NCI-H2029 (cell line): Measurements from ENCODE around the gene MAP1LC3C.
"Not testable (repeated sequence)": the region's sequence is repeated elsewhere in the genome, so short reads cannot be mapped to it uniquely, and the experiment has no call there.

Source experiments
- DNase-seq: peaks from one replicate; lab custom pipeline; 2025; lab: John Stamatoyannopoulos, UW

Gene MAP1LC3C

DNA sequence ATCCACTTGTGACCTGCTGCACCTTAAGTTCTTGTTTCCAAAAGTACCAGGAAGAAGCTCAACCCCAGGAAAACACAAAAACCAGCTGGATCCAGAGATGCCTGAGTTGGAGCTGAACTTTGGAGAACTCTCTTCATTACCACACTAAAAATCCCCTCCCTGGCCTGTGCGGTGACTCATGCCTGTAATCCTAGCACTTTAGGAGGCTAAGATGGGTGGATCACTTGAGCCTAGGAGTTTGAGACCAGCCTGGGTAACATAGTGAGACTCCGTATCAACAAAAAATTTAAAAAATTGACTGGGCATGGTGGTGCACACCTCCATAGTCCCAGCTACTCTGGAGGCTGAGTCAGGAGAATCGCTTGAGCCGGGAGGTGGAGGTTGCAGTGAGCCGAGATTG is 6.2 kb downstream of the MAP1LC3C start:
- no peak for DNase-seq

DNA sequence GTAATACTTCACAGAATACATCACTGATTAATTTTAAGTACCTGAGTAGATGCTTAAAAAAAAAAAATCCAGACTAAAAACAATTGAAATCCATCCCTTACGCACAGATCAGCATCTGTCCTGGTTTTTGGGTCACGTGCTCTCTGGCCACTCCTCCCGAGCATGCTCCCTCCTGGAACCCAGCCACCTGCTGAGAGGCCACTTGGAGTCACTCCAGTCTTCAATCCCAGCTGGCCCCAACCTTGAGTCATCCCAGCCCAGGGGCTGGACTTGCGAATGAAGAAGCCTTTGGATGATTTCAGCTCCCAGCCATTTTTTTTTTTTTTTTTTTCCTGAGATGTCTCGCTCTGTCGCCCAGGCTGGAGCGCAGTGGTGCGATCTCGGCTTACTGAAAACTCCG is 8.9 kb downstream of the MAP1LC3C start:
- DNase-seq, result peak; percentile 54

DNA sequence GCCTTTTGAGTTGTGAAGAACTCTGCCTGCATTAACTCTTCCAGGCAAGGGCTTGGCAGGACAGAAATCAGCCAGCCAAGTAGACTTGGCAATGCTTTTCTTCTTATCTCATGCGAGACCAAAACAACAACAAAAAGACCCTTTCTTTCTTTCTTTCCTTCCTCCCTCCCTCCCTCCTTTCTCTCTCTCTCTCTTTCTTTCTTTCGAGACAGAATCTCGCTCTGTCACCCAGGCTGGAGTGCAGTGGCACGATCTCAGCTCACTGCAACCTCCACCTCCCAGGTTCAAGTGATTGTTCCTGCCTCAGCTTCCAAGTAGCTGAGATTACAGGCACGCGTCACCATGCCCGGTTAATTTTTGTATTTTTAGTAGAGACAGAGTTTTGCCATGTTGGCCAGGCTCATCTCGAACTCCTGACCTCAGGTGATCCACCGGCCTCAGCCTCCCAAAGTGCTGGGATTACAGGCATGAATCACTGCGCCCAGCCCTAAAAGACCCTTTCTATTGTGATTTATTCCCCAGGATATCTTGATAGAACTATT is 10.4 kb downstream of the MAP1LC3C start:
- not testable (repeated sequence) for DNase-seq

DNA sequence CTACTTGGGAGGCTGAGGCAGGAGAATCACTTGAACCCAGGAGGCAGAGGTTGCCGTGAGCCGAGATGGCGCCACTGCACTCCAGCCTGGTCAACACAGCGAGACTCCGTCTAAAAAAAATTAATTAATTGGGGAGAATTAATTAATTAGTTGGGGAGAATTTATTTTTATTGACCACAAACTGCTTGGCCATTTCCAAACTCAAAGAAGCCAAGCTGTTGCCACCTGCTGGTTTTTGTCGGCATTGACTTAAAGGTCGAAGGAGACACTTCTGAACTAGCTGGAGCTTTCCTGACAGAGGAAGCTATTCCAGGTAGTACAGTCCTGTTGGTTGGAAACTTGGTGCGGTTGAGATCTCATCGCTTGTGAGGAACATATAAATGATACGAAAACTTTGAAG is 13.1 kb downstream of the MAP1LC3C start:
- no peak for DNase-seq

DNA sequence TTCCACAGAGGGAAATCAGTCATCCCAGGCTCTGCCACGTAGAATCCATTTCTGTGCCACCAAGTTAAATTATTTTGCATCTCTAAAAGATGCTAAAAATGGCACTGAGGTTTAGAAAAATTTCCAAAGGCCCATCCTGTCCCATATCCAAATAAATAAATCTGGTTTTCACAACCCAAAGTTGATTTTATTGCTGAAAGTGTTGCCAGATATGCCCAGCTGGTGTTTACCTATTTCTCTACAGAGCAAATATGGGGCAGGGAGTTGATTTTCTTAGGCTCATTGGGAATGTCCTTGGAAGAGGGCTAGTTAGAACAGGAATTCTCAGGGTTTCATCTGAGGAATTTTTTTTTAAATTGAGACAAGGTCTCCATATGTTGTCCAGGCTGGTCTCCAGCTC is 19.0 kb downstream of the MAP1LC3C start:
- DNase-seq, result no peak

DNA sequence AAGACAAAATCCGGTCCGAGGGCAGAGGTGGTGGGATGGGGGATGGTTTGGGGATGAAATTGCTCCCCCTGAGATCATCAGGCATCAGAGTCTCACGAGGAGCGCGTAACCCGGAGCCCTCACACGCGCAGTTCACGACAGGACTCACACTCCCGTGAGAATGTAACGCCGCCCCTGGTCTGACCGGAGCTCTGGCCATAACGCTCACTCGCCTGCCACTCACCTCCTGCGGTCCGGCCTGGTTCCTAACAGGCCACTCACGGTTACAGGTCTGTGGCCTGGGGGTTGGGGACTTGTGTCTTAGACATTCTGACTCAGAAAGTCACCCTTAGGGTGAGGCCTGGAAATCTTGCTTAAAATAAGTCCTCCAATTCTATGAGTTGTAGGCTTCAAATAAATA is 19.8 kb downstream of the MAP1LC3C start:
- no peak for DNase-seq

DNA sequence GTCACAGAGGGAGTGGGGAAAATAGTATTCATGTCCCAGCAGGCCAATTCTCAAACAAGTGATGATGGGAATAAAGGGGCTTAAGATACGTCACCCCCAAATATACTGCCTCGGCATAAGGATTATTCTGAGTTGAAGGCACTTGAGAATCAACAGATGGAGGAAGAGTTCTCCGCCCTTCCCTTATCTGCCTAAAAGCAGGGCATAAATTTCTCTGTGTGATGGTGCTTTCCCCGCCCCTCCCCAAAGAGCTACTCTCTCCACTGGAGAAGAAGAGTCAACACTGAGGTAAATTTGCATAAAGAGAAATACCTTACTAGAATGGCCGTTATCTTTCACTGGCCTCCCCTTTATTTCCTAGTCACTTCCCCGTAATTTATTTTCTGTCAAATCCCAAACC is 22.7 kb downstream of the MAP1LC3C start:
- no peak for DNase-seq

DNA sequence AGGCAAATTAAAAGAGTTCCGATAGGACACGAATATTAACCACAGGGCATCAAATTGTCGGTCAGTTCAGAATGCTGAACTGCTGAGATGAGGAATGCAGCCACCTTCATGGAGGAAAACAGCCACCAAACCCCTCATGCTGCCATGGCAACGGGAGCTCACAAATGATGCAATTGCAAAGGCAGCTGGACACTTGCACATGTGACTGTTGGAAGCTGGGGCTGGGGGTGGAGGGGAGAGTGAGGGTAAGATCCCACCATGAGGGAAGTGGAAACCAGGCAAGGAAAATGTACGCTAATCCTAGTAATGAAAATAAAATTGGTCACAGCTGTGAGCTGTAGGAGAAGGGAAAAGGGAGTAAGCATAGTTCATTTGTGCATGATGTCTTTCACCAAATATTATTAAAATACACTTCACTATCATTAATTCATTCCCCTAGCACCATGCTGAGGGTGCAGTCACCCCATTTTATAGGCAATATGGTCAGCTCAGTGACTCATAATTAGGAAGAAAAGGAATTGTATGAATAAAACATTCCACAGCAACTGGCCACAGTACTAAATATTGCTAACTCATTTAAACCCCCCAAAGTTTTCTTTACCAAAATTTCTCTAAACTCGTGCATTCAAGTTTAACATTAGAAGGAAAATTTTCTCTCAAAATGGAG is 26.1 kb downstream of the MAP1LC3C start:
- no peak for DNase-seq

DNA sequence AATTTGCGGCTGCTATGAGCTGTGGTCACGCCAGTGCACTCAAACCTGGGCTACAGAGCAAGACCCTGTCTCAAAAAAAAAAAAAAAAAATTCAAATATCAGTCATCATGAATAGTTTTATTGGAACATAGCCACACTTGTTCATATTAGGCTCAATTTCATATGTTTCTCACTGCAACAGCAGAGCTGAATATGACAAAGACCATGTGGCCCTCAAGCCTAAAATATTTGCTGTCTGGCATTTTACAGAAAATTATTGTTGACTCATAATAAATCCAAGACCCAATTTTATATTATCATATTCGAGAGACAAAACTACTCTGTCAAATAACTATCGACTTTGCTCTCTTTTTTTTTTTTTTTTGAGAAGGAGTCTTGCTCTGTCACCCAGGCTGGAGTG is 30.3 kb downstream of the MAP1LC3C start:
- no peak for DNase-seq

DNA sequence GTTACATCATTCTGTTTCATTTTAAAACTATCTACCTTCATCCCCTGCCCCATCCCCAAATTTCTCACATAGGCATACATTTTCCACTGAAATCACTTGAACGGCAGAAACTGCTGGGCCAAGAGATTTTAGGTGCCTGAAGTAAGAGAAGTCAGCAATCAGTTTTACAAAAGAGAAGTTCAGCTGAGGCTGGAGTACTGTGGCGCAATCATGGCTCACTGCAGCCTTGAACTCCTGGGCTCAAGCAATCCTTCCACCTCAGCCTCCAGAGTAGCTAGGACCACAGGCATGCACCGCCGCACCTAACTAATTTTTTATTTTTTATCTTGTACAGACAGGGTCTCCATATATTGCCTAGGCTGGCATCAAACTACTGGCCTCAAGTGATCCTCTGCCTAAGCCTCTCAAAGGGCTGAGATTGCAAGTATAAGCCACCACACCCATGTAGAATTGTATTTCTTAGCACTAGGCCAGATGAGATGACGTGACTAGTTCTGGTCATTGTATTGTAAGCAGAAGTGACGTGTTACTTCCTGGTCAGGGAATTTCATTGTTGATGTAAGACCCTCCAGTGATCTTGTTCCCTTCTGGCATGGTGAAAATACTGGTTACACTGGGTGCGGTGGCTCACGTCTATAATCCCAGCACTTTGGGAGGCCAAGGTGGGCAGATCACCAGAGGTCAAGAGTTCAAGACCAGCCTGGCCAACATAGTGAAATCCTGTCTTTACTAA is 34.2 kb downstream of the MAP1LC3C start:
- no peak for DNase-seq

DNA sequence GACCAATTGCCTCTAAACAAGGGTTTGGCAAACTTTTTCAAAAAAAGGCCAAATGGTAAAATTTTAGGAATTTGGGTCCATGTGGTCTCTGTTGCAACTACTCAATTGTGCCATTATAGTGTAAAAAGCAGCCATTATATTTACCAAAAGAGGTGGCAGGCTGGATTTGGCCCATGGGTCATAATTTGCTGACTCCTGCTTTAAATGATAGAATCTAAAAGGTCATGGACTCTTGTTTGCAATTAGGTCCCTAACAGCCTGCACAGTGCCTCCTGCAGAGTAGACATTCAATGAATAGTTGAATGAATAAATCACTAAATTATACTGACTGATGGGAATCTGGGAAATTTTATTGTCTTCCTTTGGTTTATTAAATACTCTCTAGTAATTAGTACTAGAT is 35.2 kb downstream of the MAP1LC3C start:
- DNase-seq, result no peak

DNA sequence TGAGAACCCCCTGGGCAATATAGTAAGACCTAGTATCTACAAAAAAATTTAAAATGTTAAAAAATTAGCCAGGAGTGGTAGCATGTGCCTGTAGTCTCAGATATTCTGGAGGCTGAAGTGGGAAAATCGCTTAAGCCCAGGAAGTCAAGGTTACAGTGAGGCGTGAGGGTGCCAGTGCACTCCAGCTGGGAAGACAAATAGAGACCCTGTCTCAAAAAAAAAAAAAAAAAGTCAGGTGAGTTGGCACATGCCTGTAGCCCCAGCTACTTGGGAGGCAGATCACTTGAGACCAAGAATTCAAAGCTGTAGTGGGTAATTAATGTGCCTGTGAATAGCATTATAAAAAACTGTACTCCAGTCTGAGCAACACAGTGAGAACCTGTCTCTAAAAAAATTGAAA is 36.7 kb downstream of the MAP1LC3C start:
- no peak for DNase-seq

DNA sequence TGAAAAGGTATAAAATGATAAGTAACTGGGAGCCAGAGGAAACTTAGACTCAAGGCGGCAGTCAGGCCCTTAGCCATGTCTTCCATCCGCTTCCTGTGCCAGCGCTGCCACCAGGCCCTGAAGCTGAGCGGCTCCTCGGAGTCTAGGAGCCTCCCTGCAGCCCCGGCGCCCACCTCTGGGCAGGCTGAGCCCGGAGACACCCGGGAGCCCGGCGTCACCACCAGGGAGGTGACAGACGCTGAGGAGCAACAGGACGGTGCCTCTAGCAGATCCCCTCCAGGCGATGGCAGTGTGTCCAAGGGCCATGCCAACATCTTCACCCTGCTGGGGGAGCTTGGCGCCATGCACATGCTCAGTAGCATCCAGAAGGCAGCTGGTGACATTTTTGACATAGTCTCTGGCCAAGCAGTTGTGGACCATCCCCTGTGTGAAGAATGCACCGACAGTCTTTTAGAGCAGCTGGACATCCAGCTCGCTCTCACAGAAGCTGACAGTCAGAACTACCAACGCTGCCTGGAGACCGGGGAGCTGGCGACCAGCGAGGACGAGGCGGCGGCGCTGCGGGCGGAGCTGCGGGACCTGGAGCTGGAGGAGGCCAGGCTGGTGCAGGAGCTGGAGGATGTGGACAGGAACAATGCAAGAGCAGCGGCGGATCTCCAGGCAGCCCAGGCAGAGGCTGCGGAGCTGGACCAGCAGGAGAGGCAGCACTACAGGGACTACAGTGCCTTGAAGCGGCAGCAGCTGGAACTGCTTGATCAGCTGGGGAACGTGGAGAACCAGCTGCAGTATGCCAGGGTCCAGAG is 41.0 kb downstream of the MAP1LC3C start, which contains the start of gene BECN2:
TSS of gene BECN2 (plus strand) at position 76 of the 803 bp plus-strand sequence. CDS start at position 76, 0 bp downstream.
- no peak for DNase-seq

DNA sequence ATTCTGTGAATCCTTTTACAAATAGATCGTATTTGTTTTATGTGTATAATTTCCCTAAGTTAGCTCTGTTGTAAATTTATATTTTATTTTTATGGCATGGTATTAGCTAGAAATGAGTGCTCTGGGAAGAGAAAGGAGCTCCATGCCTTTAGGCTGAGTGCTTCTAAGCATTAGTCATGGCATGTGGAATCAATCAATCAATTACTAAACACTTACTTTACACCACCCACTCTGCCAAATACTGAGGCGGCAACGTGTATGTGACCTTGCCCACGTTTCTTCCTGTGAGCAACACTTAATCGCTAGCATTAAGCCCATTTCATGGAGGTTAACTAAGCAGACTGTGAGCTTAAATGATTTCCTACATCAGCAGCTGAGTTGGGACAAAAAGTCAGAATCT is 48.5 kb downstream of the MAP1LC3C start:
- no peak for DNase-seq

DNA sequence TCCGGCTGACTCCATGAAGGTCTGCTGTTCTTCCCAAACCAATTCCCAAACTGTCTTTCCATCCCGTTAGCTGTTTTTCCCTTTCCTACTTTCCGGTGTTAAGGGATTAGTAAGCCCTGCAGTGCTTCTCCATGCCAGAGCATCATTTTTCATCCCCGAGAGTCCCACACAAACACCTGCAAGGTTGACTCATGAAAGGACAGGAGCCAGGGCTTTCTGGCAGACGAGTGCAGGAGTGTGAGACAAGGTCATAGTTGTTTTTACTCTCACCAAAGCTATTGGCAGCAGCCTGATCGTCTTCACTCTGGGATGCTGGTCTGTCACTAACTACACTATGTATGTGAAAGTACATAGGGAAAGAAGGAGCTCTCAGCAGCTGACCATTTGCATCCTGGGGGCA is 51.5 kb downstream of the MAP1LC3C start:
- DNase-seq, result no peak
